Measurements from ENCODE around the gene ORM2. TPM values are rescaled to one million over a fixed set of nuclear protein-coding genes. Genes with fewer than 3 reads are reported as not detected.
"Not testable (repeated sequence)": the region's sequence is repeated elsewhere in the genome, so short reads cannot be mapped to it uniquely, and the experiment has no call there.

ORM2 gene
- under 1 TPM in 1 of 4 donors, not detected in 3; 0.17 TPM for polyA plus RNA-seq (ENCODE audit: insufficient read length in 4 of 4)

- not testable (repeated sequence) for DNase-seq (ENCODE audit: low read depth in 4 of 4, low spot score in 3 of 4)
Measured at GRCh38 chr9:114329625-114330022, at the start of gene ORM2. TSS of gene ORM2 (plus strand) at chr9:114329869. CDS start at chr9:114329905, 36 bp downstream.

- DNase-seq (ENCODE audit: low read depth in 4 of 4, low spot score in 3 of 4): no peak
Measured at GRCh38 chr9:114280636-114281472, 48.8 kb upstream of the ORM2 start.

- DNase-seq (ENCODE audit: low read depth in 4 of 4, low spot score in 3 of 4): no peak
Measured at GRCh38 chr9:114281473-114282103, 48.1 kb upstream of the ORM2 start.

DNA sequence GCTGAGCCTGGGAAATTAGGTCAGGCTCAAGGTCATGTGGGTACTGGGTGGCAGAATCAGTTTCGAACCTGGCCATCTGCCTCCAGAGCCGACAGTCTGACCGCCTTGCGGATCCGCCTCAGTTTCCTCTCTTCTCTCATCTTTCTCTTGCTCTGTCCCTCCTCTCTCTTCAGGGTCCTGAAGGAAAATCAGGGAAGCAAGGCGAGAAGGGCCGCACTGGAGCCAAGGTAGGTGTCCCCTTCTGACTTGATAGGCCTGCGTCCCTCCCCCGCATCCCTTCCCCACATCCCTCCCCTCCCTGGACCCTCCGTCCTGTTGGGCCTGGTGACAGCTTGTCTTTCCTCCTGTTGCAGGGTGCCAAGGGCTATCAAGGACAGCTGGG is 47.6 kb upstream of the ORM2 start:
- DNase-seq (ENCODE audit: low read depth in 4 of 4, low spot score in 3 of 4): no peak

- DNase-seq (ENCODE audit: low read depth in 4 of 4, low spot score in 3 of 4): no peak
Measured at GRCh38 chr9:114282507-114282906, 47.2 kb upstream of the ORM2 start.

GRCh38 chr9:114282926-114283325 is 46.7 kb upstream of the ORM2 start:
- no peak for DNase-seq (ENCODE audit: low read depth in 4 of 4, low spot score in 3 of 4)

DNA sequence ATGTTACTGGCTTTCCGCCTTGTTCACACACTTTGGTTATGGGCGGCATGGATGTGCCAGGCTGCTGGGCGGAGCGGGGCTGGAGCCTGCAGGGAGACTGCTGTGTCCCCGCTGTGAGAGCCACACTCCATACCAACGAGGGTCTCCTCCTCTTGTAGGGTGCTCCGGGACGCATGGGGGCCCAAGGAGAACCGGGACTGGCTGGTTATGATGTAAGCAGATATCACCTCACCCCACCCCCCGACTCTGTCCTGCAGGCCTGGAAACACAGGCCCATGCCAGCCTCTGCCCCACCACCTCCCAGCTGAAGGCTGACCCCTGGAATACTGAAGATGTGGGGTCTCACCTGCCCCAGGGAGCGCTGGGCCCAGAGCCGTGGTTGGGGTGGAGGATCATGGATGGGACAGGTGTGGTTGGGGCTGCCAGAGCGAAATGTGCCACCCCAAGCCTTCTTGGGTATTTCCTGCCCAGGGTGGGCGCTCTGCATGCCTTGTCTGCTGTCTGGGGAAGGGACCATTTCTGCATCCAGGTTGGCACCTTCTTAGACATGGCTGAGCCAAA is 46.0 kb upstream of the ORM2 start:
- no peak for DNase-seq (ENCODE audit: low read depth in 4 of 4, low spot score in 3 of 4)

- no peak for DNase-seq (ENCODE audit: low read depth in 4 of 4, low spot score in 3 of 4)
Measured at GRCh38 chr9:114284316-114285060, 45.2 kb upstream of the ORM2 start.

DNA sequence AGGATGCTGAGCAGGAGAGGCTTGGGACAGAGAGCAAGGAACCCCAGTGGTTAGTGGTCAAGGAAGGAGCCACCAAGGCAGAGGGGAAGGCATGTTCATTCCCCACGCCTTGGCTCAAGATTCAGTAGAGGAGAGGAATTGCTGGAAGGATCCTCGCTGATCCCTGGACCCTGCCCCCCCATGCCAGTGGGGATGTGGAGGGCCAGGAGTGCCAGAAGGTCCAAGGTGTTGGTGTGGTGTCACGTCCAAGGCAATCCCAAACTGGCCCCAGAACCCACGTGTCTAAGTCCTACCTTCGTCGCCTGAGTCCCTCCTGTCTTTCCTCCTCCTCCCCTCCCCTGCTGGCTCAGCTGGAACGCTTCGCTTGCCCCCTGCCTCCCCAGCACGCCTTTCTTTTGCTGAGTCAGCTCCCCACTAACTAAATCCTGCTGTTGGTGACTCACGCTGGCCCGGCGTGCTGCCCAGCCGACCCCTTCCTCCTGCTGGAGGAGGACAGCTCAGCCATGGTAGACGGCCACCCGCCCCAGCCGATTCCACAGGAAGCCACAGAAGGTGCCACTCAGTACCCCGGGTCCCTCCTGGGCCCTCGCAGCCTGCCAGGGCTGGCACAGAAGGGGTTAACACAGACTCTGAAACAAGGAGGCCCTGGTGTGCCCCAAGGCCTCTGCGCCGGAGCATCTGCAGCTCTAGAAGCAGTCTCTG is 44.4 kb upstream of the ORM2 start:
- DNase-seq (ENCODE audit: low read depth in 4 of 4, low spot score in 3 of 4): peak in 2 of 4 donors; percentile 50 to 55

DNA sequence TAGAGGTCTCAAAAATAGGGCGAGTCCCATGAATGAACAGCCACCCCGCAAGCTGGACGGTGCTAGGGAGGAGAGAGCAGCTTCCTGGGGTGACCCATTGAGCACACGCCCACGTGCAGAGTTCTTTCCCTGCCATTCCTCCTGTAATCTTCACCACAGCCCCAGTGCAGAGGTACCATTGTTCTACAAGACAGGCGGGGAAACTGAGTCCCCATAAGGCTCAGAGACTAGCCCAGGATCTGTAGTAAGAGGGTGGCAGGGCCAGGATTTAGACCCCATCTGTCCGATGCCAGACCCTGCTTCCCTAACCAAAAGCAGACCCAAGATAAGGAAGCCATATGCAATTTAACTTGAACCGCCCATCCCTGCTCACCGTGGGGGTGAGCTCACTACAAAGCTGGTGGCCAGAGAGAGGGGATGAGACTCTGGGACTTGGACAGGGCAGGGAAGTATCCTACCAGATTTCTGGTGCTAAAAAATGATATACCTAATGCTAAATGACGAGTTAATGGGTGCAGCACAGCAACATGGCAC is 43.5 kb upstream of the ORM2 start:
- DNase-seq (ENCODE audit: low read depth in 4 of 4, low spot score in 3 of 4): no peak

- DNase-seq (ENCODE audit: low read depth in 4 of 4, low spot score in 3 of 4): no peak
Measured at GRCh38 chr9:114287001-114287762, 42.5 kb upstream of the ORM2 start.

DNA sequence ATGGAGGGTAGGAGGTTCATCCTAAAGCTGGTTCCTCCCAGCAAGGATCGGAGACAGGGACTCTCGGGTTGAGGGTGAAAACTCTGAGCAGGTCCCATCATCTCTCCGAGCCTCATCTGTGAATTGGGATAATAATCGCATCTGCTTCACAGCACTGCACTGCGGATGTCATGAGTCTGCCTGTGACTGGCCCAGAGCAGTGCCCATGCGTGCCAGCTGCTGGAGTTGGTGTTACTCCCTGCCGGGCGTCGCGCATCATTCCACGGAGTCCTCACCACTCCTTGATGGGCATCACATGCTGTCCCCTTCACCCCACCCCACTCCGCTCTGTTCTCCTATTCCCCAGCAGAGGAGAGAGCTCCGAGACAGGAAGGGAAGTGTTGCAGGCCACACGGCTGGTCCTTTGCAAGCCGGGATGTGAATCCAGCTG is 41.9 kb upstream of the ORM2 start:
- DNase-seq (ENCODE audit: low read depth in 4 of 4, low spot score in 3 of 4): no peak

GRCh38 chr9:114288193-114289091 is 41.2 kb upstream of the ORM2 start:
- DNase-seq (ENCODE audit: low read depth in 4 of 4, low spot score in 3 of 4): no peak

DNA sequence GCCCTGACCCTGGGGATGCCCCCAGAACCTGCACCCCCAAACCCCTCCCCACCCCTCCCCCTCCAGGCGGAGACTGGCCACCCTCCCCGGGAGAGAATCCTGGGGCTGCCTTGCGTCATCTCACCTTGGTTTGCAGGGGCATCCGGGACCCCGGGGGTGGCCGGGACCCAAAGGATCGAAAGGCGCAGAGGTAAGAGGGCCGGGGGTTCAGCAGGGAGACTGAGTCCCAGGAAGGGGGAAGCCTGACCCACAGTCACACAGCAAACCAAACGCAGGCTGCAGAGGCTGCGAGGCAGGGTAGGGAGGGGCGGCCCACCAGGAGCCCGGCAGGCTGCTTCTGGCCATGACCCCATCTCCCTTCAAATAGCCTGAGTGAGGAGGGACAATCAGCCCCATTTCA is 40.6 kb upstream of the ORM2 start:
- no peak for DNase-seq (ENCODE audit: low read depth in 4 of 4, low spot score in 3 of 4)

GRCh38 chr9:114289571-114290481 is 39.8 kb upstream of the ORM2 start:
- DNase-seq (ENCODE audit: low read depth in 4 of 4, low spot score in 3 of 4): no peak

DNA sequence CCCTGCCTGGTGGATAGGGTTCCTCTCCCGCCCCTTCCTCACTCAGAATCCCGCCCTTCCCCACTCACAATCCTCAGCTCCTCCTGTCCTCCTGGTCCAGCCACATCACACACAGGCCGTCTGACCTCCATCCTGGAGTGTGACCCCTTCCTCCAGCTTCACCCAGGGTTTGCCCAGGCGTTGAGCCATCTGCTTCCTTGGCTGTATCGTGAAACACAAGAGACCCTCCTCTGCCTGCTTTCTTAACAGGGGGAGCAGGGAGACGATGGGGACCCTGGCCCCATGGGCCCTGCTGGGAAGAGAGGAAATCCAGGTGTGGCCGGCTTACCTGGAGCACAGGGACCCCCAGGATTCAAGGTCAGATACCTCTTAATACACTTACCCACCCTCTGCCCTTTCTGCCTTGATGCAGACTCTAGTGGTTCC is 39.1 kb upstream of the ORM2 start:
- no peak for DNase-seq (ENCODE audit: low read depth in 4 of 4, low spot score in 3 of 4)

GRCh38 chr9:114291064-114291474 is 38.6 kb upstream of the ORM2 start:
- peak in 2 of 4 donors; percentile 46 to 52 for DNase-seq (ENCODE audit: low read depth in 4 of 4, low spot score in 3 of 4)
